Right lobe of liver (tissue), 4 donors: ENCODE data around the gene DOCK10.

Experiments used
- CTCF ChIP-seq, 4 donors: fragments of 200-600 bp in 3 of 4; fragments of 450-650 bp in 1 of 4; IDR thresholded peaks; one replicate each; pipeline versions ENCODE4 v1.5.1 to v1.8.0; 2016 to 2022; ENCODE audit warnings: antibody characterized with exemption in 4 of 4, mild to moderate bottlenecking in 2 of 4
- POLR2A ChIP-seq: fragments of 450-650 bp; IDR thresholded peaks from one replicate; pipeline ENCODE4 v1.6.1; 2017; ENCODE audit warnings: antibody characterized with exemption, mild to moderate bottlenecking
- donor health status: DM: no; HTN: no; CAD: no.
- donor health status: DM: no; HTN: no; CAD: no.
- donor health status: DM: no; HTN: yes; CAD: no.

GRCh38 chr2:225022188-225022587 is 20.1 kb downstream of the DOCK10 start:
- no peak for TF ChIP-seq POLR2A
- no peak for TF ChIP-seq CTCF (IDR thresholded peaks at IDR 0.05)
